H1 (cell line): ENCODE results near the gene PEX12.

Experiments used
- CBX5 ChIP-seq: fragments of 300-800, 300-1000 bp; sonication (generic); IDR thresholded peaks from 2 replicates; pipeline ENCODE4 v1.7.1; 2016; ENCODE audit warnings: antibody characterized with exemption, low read length, low read depth
- EGR1 ChIP-seq: IDR thresholded peaks from 2 replicates; pipeline ENCODE4 v1.6.1; 2011; ENCODE audit warnings: low read depth, low read length, borderline replicate concordance
- EP300 ChIP-seq, 2 experiments: IDR thresholded peaks; 1 replicate in 1 of 2; 2 replicates in 1 of 2; pipeline ENCODE4 v1.6.1; 2011 to 2012; ENCODE audit warnings: low read depth in 2 of 2, low read length in 2 of 2, mild to moderate bottlenecking in 2 of 2, borderline replicate concordance in 1 of 2, inconsistent platforms in 1 of 2, moderate library complexity in 1 of 2
- MAX ChIP-seq: IDR thresholded peaks from 2 replicates; pipeline ENCODE4 v1.6.1; 2012; ENCODE audit warnings: inconsistent platforms
- POLR2AphosphoS5 ChIP-seq: IDR thresholded peaks from 2 replicates; pipeline ENCODE4 v1.6.1; 2011; ENCODE audit warnings: low read depth, low read length

- TF ChIP-seq EP300 (IDR thresholded peaks at IDR 0.05; ENCODE audit: borderline replicate concordance in 1 of 2, low read depth in 2 of 2, low read length in 2 of 2) (no peak), MAX (no peak), EGR1 (no peak), CBX5 (no peak), POLR2AphosphoS5 (no peak)
Observed at GRCh38 chr17:35534576-35535093, 43.7 kb downstream of the PEX12 start.
